GM19438 (cell line): ENCODE results near the gene ACOXL.

Source experiments
- ATAC-seq: cut with Tn5 transposase; IDR thresholded peaks from one replicate; pipeline ENCODE4 v1.9.1; 2021; ENCODE audit warnings: low read depth; ENCODE audit not compliant: unreplicated experiment

Gene ACOXL

DNA sequence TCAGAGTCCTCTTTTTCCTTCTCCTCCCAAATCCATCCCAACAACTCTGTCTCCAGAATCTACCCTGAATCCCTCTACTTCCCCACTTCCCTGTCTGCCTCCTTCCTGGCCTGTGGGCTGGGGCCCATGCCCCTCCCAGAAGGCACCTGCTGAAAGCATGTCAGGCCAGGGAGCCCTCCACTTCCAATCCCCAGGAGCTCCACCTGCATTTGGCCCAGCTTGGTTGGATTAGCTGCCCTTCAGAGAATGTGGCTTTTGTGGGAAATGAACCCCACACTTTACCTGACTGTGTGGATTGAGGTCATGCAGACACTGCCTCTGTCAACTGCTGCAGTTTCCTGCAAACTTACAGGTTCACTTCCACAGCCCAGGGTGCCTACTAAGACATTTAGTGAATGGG, 58.5 kb downstream of the ACOXL start:
- ATAC-seq: no peak

DNA sequence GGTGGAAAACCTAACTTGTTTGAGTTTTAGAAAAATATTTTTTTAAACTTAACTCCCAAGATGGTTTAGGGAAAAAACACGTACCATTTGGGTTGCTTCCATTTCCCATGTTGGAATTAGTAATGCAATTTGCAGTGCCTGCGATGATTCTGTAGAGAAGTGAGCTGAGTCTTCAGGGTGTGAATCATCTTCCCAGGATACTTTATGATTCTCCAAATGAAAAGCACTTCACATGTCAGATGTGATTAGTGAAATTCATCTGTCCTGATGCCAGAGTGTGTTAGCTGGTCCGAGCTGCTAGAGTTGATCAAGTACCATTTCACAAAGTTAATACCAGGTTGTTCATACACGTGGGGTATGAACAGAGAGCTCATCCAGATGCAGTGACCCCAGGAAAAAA, 59.1 kb downstream of the ACOXL start:
- no peak for ATAC-seq

- no peak for ATAC-seq
Measured at GRCh38 chr2:110793034-110793433, 60.7 kb downstream of the ACOXL start.

DNA sequence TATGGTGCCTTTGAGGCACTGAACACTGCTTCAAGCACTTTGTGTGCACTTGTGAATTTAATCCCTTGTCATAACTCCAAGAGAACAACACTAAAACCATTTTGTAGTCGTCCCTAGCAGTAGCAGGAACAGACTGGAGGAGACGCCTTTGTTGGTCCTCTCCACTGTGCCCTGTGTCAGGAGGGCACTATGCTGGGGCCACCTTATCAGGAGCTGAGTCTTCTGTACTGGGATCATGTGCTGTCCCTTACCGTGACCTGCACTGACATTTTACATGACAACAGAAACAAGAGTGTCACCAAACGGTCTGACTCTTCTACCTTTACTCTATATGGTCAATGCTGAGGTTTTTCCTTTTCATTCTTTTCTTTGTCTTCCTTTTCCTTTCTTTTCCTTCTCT, 62.0 kb downstream of the ACOXL start:
- ATAC-seq: no peak

DNA sequence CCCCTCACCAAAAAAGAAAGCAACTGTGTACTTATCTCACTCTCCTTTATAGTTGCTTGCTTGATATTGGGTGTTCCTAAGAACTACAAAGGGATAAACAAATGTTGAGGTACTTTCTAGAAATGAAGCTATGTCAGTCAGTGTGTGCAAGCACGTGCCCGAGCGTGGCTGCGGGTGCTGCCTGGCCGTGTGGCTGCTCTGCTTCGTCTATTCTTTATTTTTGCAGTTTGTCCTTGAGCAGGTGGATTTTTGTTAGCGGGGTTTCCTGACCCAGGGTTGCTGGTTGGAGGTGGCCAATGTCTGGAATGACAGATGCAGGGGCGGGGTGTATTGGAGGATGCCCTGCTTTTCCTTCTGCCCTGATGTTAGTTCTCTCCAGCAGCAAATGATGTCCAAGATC, 62.6 kb downstream of the ACOXL start:
- ATAC-seq: no peak

GRCh38 chr2:110796716-110797301, 64.4 kb downstream of the ACOXL start:
- ATAC-seq: no peak

- ATAC-seq: no peak
Measured at GRCh38 chr2:110799376-110799775, 67.0 kb downstream of the ACOXL start.

- no peak for ATAC-seq
Measured at GRCh38 chr2:110800611-110801402, 68.4 kb downstream of the ACOXL start.

- no peak for ATAC-seq
Measured at GRCh38 chr2:110802208-110802932, 70.0 kb downstream of the ACOXL start.

DNA sequence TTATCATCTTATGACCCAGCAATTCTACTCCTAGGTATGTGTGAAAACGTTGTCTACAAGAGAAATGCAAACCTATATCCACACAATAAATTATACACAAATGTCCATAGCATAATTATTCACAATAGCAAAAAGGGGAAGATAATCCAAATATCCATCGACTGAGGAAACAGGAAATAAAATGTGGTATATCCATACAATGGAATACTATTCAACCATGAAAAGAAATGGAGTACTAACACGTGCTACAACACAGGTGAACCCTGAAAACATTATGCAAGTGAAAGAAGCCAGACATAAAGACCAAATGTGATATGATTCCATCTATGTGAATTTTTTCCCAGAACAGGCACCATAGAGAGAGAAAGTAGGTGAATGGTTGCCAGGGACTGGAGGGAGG, 72.1 kb downstream of the ACOXL start:
- no peak for ATAC-seq

- ATAC-seq: no peak
Measured at GRCh38 chr2:110804915-110805314, 72.5 kb downstream of the ACOXL start.

- ATAC-seq: no peak
Measured at GRCh38 chr2:110805894-110806452, 73.6 kb downstream of the ACOXL start.

GRCh38 chr2:110807522-110807921, 75.1 kb downstream of the ACOXL start:
- ATAC-seq: no peak

DNA sequence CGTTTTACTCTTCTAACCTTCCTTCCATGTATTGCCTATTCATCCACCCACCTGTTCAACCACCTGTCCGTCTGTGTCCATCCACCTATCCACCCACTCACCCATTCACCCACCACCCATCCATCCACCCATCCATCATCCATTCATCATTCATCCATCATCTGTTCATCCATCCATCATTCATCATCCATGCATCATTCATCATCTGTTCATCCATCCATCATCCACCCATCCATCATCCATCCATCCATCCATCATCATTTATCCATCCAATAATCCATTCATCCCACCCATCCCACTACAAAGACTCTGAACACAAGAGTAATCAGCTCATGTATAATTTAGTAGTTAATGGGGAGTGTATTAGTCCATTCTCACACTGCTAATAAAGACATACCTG, 78.0 kb downstream of the ACOXL start:
- no peak for ATAC-seq

- no peak for ATAC-seq
Measured at GRCh38 chr2:110812726-110813645, 80.6 kb downstream of the ACOXL start.

DNA sequence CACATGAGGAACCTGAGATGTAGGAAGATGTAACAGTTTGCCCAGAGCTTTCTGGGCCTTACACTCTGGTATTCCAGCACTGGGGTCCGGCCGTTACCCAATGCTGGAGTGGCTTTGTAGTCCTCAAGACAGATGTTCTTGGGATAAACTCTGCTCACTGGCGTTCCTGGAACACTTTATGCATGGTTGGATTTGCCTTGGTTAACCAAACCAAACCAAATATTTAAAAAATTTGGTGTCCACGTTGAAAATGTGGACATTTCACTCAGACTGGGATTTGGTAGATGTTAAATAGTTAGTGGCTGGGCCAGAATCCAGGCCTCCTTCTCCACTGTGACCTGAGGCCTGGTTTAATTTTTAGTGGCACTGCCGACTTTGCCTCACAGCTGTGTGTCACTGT, 81.5 kb downstream of the ACOXL start:
- ATAC-seq: no peak

- no peak for ATAC-seq
Measured at GRCh38 chr2:110815938-110816337, 83.6 kb downstream of the ACOXL start.

DNA sequence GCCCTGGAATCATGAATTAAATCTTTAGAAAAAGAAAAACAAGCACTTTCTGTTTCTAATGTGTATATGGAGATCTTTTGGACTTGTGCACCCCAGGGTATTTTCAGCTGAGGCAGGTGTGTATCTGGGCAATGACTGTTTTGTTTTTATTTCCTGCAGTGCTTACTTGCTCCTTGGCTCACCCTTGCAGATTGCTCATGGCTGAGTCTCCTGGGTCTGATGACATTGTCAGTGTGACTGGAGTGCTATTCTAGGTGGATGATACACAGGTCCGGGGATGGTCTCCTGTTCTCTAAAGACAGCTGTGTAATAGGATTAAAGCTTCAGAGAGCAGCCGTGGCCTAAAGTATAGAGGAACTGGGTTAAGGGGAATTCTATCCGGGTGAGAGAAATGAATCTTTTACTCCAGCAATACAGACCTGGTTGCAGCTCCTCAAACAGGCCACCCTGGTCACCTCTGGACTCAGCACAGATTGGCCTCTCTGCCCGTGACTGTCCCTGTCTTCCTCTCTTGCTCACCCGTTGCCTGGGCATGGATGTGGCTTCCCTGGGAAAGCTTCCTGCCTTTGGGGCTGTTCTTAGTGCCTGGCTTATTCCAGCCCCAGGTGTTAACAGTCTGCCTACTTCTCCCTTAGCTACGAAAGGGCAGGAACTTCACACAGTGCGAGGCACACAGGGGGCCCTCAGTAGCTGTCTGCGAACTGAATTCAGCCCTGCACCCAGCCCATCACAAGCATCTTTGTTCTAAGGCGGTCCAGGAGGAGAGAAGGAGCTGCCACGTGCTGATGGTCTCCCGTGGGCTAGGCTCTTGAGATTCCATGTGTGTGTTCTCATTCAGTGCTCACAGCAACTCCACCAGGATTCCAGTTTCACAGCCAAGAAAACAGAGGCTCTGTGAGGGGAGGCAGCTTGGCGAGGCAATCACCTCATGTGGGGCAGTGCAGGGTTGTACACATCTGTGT, 84.3 kb downstream of the ACOXL start:
- ATAC-seq: no peak

- ATAC-seq: no peak
Measured at GRCh38 chr2:110818767-110819481, 86.6 kb downstream of the ACOXL start.
